GM18870 (cell line): ENCODE data around the gene ZFAND2B.

ENCODE experiments used
- ATAC-seq: cut with Tn5 transposase; IDR thresholded peaks from one replicate; pipeline ENCODE4 v1.9.1; 2021; ENCODE audit warnings: moderate library complexity; ENCODE audit not compliant: unreplicated experiment

The ZFAND2B gene

DNA sequence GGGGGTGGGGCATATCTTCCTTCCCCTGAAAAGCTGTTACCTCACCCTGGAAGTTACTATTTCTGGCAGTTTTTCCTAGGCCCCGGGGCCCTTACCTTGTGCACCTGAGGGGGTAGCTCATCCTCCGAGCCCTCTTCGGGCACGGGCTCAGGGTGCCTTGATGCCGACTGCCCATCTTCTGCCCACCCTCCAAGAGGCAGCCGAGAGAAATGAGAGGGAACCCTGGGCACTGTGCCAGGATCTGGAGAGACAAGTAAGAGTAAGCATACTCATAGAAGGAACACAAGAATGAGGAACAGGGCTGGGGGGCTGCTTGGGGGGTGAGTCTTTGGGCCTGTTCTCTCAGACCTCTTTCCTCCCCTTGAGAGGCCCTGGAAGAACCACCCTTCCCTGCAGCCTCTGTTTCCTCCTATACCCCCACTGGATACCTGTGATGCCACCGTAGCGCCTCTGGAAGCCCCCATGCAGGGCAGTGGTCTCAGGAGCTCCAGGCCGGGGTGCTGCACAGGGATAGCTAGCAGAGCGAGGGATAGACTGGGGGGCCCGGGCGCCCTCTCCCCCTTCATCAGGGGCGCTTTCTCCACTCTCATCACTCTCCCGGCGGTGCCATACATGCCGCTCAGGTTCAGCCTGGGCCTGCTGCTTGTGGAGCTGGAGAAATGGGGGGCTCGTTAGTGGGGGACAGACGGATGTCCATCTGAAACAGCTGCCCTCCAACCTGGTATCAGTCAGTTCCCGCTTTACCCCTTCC lies 14.2 kb downstream of the ZFAND2B start:
- ATAC-seq = no peak

DNA sequence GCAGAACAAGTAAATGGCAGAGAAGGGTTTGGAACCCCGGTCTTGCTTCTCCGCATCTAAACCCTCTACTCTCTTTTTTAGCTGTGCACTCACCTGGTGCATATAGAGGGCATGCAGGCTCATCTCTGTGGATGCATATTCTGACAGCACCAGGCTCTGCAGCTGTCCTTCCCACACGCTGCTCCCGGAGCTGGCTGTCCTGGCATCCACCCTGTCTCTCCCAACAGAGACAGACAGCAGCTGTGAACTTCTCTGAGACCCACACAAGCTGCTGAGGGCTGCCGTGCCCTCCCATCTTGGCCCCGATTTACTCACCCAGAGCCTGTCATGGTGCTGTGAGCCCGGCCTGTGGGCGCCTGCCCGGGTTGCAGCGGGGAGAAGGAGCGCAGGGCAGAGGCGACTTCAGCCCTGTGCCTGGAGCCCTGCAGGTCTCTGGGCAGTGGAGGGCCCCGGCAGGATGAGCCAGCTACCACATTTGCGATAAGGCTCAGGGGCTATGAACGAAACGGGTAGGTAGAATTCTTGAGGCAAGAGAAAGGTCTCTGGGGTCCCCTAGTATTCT lies 15.5 kb downstream of the ZFAND2B start:
- no peak for ATAC-seq

DNA sequence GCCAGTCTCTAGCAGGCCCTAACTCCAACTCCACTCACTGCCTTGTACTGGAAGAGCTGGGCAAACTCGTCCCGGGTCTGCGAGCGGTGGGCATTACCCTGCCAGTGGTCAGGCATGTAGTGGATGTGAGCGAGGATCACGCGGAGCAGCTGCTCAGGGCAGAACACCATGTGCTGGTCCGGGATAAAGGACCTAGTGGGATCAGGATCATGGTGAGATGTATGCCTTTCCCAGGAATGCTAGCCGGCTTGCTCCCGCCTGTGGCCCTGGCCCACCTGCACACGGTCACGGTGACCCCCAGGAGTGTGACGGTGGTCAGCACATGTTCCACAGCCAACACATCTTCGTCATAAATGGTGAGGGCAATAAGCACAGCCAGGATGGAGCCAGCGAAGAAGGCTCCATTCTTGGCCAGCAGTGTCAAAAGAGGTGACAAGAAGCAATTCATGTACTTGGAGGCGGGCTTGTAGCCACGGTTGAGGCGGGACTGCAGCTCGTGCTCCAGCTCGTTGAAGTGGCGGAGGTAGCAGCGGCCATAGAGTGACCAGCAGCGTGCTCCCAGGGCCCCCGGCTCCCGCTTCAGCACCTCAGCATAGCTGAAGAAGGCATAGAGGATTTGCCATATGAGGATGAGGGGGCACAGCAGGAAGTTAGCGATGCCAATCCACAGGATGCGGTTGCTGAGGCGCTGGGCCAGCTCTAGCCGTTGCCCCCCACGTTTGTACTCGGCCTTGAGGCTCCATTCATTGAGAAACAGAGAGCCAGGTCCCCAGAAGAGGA lies 17.4 kb downstream of the ZFAND2B start:
- ATAC-seq = no peak

DNA sequence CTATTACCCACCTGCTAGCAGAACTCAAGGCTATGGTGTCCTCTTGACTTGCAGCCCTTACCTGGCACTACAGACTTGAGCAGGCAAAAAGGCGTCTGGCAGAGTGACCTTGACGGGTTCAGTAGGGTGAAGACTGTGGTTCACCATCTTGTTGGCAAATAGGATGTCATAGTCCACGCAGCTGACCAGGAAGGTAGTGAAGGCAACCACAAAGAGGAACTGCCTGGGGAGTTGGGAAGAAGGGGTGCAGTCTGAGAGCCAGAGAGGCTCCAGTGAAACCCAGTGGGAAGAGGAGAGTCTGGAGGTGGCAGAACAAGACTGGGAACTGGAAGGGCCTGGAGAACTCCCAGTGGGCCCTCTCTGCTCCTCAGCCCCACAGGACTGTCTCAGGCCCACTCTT lies 18.8 kb downstream of the ZFAND2B start:
- ATAC-seq = no peak

DNA sequence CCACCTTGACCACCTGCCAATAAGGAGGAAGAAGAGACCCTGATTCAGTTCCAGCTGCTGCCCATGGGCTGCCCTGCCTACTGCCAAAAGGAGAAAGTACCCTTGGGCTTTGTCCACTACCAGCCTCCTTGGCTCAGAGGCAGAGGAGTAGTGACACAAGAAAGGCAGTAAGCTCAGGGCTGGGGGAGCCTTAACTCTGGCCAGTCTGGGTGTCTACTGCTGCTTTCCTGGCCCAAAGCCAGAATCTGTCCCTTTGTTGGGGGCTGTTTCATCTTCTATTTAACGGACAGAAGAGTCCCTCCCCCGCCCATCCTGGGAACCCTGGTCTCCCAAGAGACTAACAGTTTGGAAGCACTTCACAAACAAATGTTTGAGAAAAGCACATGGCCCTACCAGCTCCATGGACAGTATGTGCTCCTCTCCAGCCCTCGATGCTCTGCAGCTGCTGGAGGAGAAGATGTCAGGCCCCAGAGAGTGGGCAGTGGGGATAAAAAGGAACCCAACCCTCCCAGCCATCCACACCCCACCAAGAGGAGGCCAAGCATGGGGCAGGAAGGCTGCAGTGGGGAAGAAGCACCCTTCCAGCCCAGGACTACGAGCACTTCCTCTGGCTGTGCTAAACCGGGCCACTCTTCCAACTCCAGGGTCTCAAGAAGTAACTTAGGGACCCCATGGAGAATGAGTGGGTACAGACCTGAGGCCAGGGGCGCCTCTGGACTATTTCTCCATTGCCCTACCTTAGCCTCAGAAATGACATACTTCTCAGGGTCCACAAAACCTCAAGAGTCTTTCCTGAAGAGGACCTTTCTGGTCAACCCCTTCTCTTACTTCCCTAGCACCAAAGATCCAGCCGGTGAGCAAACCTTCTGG lies 21.7 kb downstream of the ZFAND2B start:
- no peak for ATAC-seq

DNA sequence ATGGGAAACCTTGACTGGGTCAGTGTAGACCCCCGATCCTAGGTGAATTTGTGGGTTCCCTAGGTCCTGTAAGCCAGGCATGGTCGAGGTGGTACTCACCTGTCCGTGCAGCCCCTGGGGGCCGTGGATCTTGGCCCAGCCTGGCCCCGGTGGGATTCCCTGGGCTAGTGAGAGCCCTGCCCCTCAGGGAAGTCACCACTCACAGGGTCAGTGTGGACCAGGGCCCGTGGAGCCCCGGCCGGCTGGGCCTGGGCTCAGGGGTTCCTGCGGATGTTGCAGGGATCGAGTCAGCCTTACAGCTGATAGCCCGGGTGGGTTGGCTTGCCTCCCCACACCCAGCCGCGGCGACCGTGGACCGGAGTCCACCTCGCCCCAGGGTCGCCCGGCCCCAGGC lies 22.3 kb downstream of the ZFAND2B start:
- ATAC-seq = no peak

DNA sequence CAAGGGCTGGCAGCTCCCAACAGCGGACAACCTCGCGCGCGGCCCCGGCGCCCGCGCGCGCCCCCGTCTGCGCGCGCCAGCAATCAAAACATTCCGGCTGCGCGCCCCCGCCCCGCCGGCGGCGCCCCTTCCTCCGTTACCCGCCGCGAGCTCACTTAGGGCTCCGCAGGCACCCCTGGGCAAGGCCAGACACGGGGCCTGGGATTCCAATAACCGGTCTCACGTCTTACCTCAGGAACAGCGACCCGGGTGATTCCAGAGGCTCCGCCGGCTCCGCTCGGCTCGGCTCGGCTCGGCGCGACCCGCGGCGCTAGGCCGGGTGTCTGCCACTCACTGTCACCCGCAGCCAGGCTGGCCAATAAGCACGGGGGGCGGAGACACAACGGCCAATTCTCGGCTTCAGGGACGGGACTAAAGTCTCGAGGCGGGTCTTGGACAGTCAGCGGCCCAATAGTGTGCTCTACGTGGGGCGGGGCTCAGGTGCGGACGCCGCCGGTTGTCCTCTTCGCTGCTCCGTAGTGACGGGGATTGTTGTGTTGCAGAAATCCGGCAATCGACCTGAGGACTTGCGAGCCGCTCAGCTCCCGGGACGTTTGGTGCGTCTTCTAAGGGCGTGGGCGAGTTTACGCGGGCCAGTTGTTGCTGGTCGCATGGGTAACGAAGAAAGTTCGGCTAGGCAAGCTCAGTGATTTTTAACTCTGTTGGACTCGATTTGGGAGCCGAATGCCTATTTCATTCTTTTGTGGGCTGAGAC lies 22.9 kb downstream of the ZFAND2B start, which contains the start of the genes ANKZF1 and ATG9A:
ANKZF1 (plus strand) TSS at position 502 of the 754 bp plus-strand sequence. CDS start 452 bp downstream, outside the sequence.
ATG9A (minus strand) TSS at position 332 of the 754 bp plus-strand sequence. CDS start 1,612 bp downstream, outside the sequence.
- peak; percentile 92 for ATAC-seq

DNA sequence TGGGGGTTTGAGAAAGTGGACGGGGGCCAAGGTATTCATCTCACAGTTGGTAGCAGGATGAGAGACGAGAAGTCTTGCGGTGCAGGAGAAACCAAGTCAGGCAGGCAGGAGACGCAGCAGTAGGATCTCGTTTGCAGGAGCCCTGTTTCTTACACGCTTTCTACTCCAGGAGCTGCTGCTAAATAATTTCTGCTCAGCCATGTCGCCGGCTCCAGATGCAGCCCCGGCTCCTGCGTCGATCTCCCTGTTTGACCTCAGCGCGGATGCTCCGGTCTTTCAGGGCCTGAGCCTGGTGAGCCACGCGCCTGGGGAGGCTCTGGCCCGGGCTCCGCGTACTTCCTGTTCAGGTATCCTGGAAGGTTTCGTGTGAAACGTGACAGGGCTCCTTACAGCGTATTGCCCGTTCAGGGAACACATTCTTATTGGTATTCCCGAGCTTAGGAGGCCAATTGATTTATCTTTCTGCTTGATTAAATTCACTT lies 23.5 kb downstream of the ZFAND2B start:
- no peak for ATAC-seq

DNA sequence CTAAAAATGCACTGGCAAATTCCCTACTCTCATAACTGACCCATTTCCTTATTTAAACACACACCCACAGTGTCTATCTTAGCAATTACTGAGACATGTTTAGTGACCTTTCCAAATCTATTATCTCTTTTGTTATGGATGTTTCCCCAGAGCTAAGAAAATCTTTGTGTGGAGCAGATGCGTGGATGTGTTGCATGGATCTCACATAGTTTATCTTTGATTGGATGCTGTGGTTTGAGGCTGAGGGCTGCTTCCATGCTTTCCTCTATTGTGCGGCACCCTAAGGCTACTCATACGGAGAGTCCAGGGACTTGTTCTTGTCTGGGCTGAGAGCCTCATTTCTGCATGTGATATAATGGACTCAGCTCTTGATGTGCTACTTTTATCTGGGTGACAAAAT lies 27.7 kb downstream of the ZFAND2B start:
- no peak for ATAC-seq

DNA sequence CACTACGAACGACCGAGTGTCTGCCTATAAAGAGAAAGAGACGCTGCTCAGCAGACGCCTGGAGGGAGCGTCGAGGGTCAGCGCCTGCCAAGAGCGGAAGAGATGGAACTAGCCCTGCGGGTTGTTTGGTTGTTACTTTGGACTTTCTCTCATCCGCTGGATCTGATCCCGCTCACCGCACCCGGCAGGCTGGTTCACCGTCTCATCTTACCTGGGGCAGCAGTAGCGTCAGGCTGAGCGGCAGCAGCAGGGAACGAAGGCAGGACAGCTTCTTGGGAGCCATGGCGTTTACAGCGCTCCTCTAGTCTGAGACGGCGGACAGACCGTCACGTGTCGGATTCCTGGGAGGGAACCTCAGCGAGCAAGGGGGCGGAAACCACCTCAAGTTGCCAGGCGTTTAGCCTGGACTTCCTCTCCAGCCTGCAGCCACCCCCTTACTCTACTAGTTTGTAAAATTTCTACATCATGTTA lies 36.7 kb downstream of the ZFAND2B start:
- no peak for ATAC-seq

DNA sequence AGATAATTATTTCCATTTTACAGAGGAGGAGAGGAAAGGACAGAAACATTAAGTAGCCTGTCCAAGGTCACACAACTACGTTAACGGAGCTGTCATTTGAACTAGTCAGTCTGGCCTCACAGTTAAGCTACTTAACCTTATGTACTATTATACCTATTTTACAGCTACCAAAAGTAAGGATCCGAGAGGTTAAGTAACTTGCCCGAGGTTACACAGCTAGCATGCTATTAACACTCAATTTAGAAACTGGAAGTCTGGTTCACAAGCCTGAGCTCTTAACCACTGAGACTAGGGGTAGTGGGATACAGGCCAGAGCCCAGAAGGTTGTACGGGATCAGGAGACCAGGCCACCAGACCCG lies 38.2 kb downstream of the ZFAND2B start:
- no peak for ATAC-seq

DNA sequence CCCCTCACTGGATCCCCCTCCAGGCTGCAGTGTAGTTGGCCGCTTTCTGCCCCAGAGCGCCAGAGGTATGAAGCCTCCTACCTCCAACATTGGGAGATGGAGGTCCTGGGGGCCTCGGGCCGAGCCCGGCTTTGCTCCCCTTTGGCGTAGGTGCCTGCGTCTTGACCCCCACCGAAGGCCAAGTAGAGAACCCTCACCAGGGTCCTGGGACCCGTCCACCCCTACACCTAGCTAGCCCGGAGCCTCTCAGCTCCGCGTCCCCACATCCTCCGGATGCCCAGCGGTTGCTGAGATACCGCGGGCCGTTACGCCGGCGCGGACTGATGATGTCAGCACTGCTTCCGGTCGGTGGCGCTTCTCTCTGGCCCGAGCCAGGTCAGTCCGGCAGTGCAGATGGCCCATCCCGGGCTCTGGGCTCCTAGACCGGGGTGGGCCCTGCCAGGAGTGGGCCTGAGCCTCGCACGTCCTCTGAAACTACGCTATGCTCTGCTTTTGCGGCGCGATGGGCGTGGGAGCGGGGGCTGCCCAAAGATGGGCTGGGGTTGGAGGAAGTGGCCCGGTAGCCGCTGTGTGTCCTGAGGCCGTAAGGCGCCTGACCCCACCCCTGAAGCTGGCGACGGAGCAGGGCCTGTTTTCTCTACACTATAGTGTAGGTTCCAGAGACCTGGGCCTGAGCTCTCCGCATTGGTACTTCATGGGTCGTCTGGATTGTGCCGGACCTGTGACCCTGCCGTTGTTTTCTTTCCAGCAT lies 38.7 kb downstream of the ZFAND2B start, which contains the start of the genes GLB1L and STK16:
GLB1L (minus strand) TSS at position 297 of the 751 bp plus-strand sequence. CDS start 1,871 bp downstream, outside the sequence.
STK16 (plus strand) TSS at position 332 of the 751 bp plus-strand sequence. CDS start 521 bp downstream, outside the sequence.
- peak; percentile 51 for ATAC-seq

DNA sequence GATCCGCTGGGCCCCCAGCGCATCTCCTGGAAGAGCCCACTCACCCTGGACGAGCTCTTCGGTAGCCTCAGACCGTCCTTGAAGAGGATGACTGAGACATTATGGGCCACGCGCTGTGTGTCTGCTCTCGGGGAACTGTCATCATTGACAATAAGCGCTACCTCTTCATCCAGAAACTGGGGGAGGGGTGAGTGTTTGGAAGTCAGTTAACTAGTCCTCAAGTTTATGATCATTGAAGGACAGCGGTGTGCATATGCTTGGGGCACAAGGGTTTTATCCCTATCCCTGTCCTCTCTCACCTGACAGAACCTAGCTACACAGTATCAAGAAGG lies 39.3 kb downstream of the ZFAND2B start:
- no peak for ATAC-seq

DNA sequence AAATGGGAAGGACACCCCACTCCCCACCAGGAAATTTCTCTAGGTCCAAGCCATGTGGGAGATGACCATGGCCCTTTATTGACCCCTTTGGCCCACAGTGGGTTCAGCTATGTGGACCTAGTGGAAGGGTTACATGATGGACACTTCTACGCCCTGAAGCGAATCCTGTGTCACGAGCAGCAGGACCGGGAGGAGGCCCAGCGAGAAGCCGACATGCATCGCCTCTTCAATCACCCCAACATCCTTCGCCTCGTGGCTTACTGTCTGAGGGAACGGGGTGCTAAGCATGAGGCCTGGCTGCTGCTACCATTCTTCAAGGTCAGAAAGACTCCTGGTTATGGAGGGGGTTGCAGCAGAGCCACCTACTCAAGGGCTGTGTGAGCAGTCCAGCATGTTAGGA lies 40.0 kb downstream of the ZFAND2B start:
- ATAC-seq = no peak

DNA sequence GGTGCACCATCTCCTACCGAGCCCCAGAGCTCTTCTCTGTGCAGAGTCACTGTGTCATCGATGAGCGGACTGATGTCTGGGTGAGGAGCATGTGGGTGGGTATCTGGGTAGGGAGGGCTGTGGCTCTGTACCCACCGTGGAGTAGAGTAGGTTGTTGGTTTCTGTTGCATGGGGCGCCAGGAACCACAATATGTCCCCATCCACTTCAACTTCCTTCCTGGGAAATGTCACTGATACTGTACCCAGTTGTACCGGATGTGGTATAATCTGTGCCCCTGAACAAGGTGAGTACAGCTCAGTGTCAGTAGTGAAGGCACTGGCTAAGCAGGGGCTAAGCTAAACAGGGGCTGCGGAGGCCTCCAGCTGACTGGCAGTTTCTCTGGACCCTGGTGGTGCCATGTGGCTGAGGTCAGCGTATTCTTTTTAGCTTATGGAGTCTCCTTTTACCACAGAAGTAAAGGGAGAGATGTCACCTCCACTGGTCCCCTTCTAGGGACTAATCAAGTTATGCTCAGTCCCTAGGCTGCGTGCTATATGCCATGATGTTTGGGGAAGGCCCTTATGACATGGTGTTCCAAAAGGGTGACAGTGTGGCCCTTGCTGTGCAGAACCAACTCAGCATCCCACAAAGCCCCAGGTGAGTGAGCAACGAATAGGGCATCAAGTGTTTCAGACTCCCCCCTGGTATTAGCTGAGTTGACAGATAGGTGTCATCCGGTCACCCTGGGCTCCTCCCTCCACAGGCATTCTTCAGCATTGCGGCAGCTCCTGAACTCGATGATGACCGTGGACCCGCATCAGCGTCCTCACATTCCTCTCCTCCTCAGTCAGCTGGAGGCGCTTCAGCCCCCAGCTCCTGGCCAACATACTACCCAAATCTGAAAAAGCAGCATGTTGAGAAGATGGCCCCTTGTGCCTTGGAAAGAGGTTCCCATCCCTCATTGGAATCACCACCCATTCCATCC lies 41.4 kb downstream of the ZFAND2B start:
- ATAC-seq = no peak

DNA sequence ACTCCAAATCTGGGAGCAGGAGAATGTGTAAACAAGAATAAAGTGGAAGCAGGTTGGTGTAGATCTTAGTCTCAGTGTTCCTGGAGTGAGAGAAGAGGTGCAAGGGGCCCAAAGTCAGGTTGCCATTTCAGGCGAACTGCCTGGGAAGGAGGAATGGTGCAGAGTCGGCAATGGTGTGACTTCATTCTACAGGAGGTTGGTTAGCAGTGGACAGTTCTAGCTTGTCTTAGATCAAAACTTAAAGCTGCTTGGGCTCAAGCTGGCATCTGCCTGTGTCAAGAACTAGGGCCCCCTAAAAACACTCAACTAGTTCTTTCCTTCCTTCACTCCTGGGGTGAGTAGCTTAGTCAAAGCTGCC lies 42.2 kb downstream of the ZFAND2B start:
- no peak for ATAC-seq

DNA sequence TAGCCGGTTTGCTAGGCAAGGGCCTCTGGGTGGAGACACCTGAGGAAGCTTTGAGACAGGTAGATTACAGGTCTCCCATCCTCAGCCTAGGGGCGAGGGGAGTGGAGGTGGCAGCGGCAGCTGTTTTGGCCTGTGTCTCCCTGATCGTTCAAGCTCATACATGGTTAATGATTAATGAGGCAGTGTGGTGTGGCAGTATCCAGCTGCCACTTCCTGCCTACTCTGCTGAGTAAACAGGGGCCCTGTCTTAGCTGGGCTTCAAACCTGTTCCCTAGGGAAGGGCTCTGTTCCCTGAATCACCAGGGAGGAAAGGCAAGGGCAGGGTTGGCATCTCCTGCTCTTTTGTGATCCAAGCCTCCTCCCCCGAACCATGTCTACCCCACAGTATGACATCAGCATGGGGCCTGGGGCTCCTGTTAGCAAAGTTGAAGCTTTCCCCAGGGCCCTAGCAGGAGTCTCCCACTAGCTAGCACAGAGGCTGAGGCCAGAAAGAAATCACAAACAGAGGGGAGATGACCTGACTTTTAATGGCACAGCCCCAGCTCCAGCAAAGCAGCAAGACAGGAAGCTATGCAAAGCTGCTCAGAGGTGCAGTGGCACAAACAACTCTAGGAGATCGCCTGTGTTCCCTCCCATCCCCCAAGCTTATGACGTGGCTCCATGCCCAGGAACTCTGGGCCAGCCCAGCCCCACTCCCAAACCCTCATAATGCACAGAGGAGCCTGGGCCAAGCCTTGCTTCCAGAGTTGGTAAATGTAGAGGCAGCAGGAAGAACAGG lies 42.8 kb downstream of the ZFAND2B start:
- ATAC-seq = peak; percentile 45
